GM12878 (cell line): ENCODE results near the gene OLFML2B. TPM values are rescaled to one million over a fixed set of nuclear protein-coding genes. Genes with fewer than 3 reads are reported as not detected.

Experiments used
- ATAC-seq: fragments of 200-7000 bp; cut with Tn5 transposase; 3 replicates; pipeline ENCODE4 v1.9.1; 2020; ENCODE audit warnings: mild to moderate bottlenecking, moderate library complexity
- BruUV-seq: library from RNA; stranded (reverse); fragments of 400-500 nt; replicated peaks from 2 replicates; lab custom pipeline; 2021; lab: Mats Ljungman, UMichigan
- CTCF ChIA-PET: fragments of 300-600 bp; sonication (Branson Sonifier 250); formaldehyde crosslinking; extraction: SDS; loops from one replicate; lab custom pipeline; 2021; ENCODE audit warnings: inconsistent platforms; lab: Yijun Ruan, JAX
- POLR2A ChIA-PET: fragments of 350-600 bp; formaldehyde crosslinking; extraction: SDS; loops from one replicate; lab custom pipeline; 2021; ENCODE audit warnings: inconsistent platforms; lab: Charles Lee
- RAD21 ChIA-PET: fragments of 300-600 bp; sonication (Branson Sonifier 250); formaldehyde crosslinking; loops from one replicate; lab custom pipeline; 2023; ENCODE audit warnings: antibody characterized with exemption; ENCODE audit not compliant: unreplicated experiment; lab: Charles Lee
- SMC1A ChIA-PET: fragments of 300-600 bp; sonication (Branson Sonifier 250); formaldehyde crosslinking; loops from one replicate; lab custom pipeline; 2023; ENCODE audit not compliant: unreplicated experiment, uncharacterized antibody; lab: Charles Lee
- DNase-seq: peaks from one replicate; pipeline ENCODE4 v3.0.0-alpha.2; 2011; ENCODE audit warnings: low read depth, low spot score
- FAIRE-seq: peaks from 3 replicates; lab custom pipeline; 2011; peaks lifted over from hg19 to GRCh38; lab: Jason Lieb, UNC
- H2AFZ ChIP-seq: 2 replicates; pipeline ENCODE4 v1.6.0; 2011; ENCODE audit warnings: low read depth, low read length, control low read depth; ENCODE audit not compliant: control insufficient read depth
- H3K27ac ChIP-seq: 2 replicates; pipeline ENCODE4 v1.5.1; 2011; ENCODE audit warnings: control low read depth; ENCODE audit not compliant: control insufficient read depth, insufficient read depth
- H3K27me3 ChIP-seq, 2 experiments: replicated peaks in 1 of 2; 2 replicates each; pipeline versions ENCODE4 v1.6.0 to v1.6.1; 2011; ENCODE audit warnings: low read length in 1 of 2; ENCODE audit not compliant: control insufficient read depth in 2 of 2, insufficient read depth in 2 of 2
- H3K36me3 ChIP-seq, 2 experiments: 2 replicates each; pipeline ENCODE4 v1.5.1; 2011; ENCODE audit warnings: low read length in 1 of 2; ENCODE audit not compliant: control insufficient read depth in 2 of 2, insufficient read depth in 2 of 2
- H3K4me1 ChIP-seq: 2 replicates; pipeline ENCODE4 v1.6.1; 2011; ENCODE audit warnings: mild to moderate bottlenecking, low read length, moderate library complexity, mixed read lengths; ENCODE audit not compliant: control insufficient read depth, insufficient read depth
- H3K4me2 ChIP-seq: 2 replicates; pipeline ENCODE4 v1.6.0; 2011; ENCODE audit warnings: control low read depth; ENCODE audit not compliant: control insufficient read depth, insufficient read depth
- H3K4me3 ChIP-seq: fragments of 200-600 bp; sonication (generic); 2 replicates; pipeline ENCODE4 v1.5.1; 2016
- H3K79me2 ChIP-seq: 2 replicates; pipeline ENCODE4 v1.6.0; 2011; ENCODE audit warnings: low read length; ENCODE audit not compliant: control insufficient read depth, insufficient read depth
- H3K9ac ChIP-seq: 2 replicates; pipeline ENCODE4 v1.8.0; 2011; ENCODE audit warnings: low read length, control low read depth, mixed read lengths; ENCODE audit not compliant: control insufficient read depth, insufficient read depth
- H3K9me3 ChIP-seq: replicated peaks from 3 replicates; pipeline ENCODE4 v1.5.1; 2011; ENCODE audit warnings: mild to moderate bottlenecking, low read length; ENCODE audit not compliant: control insufficient read depth, insufficient read depth
- H4K20me1 ChIP-seq: 2 replicates; pipeline ENCODE4 v1.6.0; 2011; ENCODE audit not compliant: control insufficient read depth, insufficient read depth
- CHD2 ChIP-seq: IDR thresholded peaks from 2 replicates; pipeline ENCODE4 v1.6.1; 2011; ENCODE audit warnings: low read depth, low read length, improper control_type of control experiment, borderline replicate concordance
- FOXM1 ChIP-seq: IDR thresholded peaks from 2 replicates; pipeline ENCODE4 v1.6.1; 2012; ENCODE audit warnings: low read depth, mild to moderate bottlenecking, inconsistent platforms, low read length, moderate library complexity
- IKZF1 ChIP-seq: fragments of 450-650 bp; conservative IDR thresholded peaks from 2 replicates; pipeline ENCODE4 v1.6.1; 2017; ENCODE audit warnings: antibody characterized with exemption, mild to moderate bottlenecking
- RAD21 ChIP-seq: IDR thresholded peaks from 2 replicates; pipeline ENCODE4 v1.6.1; 2011; ENCODE audit warnings: mild to moderate bottlenecking, low read depth, low read length, moderate library complexity; ENCODE audit not compliant: insufficient read depth
- RCOR1 ChIP-seq: conservative IDR thresholded peaks from 2 replicates; pipeline ENCODE4 v1.6.1; 2012; ENCODE audit warnings: low read depth, low read length, improper control_type of control experiment
- RFX5 ChIP-seq: IDR thresholded peaks from 2 replicates; pipeline ENCODE4 v1.6.1; 2011; ENCODE audit warnings: low read depth, low read length, improper control_type of control experiment
- SMAD1 ChIP-seq: fragments of 450-650 bp; IDR thresholded peaks from 2 replicates; pipeline ENCODE4 v1.6.1; 2018; ENCODE audit warnings: mild to moderate bottlenecking, low read depth; ENCODE audit not compliant: partially characterized antibody
- SRF ChIP-seq, 2 experiments: IDR thresholded peaks; 2 replicates each; pipeline ENCODE4 v1.6.1; 2011; ENCODE audit warnings: low read depth in 2 of 2, low read length in 2 of 2, mild to moderate bottlenecking in 1 of 2, moderate library complexity in 1 of 2
- YBX1 ChIP-seq: fragments of 450-650 bp; IDR thresholded peaks from 2 replicates; pipeline ENCODE4 v1.6.1; 2016; ENCODE audit warnings: antibody characterized with exemption
- ZNF622 ChIP-seq: fragments of 450-650 bp; IDR thresholded peaks from 2 replicates; pipeline ENCODE4 v1.6.1; 2017; ENCODE audit warnings: mild to moderate bottlenecking, inconsistent platforms
- WGBS: methylation state at CpG from one replicate; pipeline ENCODE4 v1.1.6; 2016; ENCODE audit warnings: low lambda C conversion rate; ENCODE audit not compliant: insufficient replicate concordance, insufficient coverage; ENCODE audit errors: missing lambda C conversion rate; 5-methylcytosine and 5-hydroxymethylcytosine counted together
- in situ Hi-C: fragments of 300-500 bp; cut with MboI; formaldehyde crosslinking; loops from 9 replicates; pipeline ENCODE4 v1.14.3; 2018; ENCODE audit warnings: mixed read lengths
- intact Hi-C: fragments of 100-400 bp; cut with micrococcal nuclease; formaldehyde crosslinking; loops from one replicate; pipeline ENCODE4 v1.14.2; 2022; ENCODE audit not compliant: unreplicated experiment
- polyA plus RNA-seq, 11 experiments: library from polyadenylated mRNA; depleted of rRNA in 4 of 11; unstranded in 6 of 11; stranded (reverse) in 5 of 11; fragments of >200 nt; fragmentation: Nextera tagmentation in 4 of 11; fragmentation: Illumina TruSeq in 1 of 11; extraction: Ambion mirVana in 4 of 11; extraction: Trizol in 1 of 11; gene quantifications; 1 replicate in 1 of 11; 2 replicates in 10 of 11; pipeline versions ENCODE4 v1.2.1 to v1.2.3, GENCODE V29; 2011 to 2016; ENCODE audit warnings: inconsistent platforms in 2 of 11, missing spikeins in 2 of 11, low read depth in 1 of 11
- total RNA-seq, 4 experiments: library from RNA; depleted of rRNA in 3 of 4; stranded (reverse); fragments of >200 nt in 3 of 4; fragmentation: Illumina TruSeq in 1 of 4; extraction: Trizol in 1 of 4; gene quantifications; 2 replicates each; pipeline versions ENCODE4 v1.2.1 to v1.2.3, GENCODE V29; 2013 to 2021
- TF ChIP-seq, protein P1 (sequence below): IDR thresholded peaks from 2 replicates; pipeline ENCODE4 v1.6.1; 2012; ENCODE audit warnings: low read depth, low read length, improper control_type of control experiment

Gene OLFML2B
- total and polyA plus RNA-seq, 10 of the 15 experiments (the other 5 are each of a cell fraction or from before 2014, with no cell fraction given): not detected

DNA sequence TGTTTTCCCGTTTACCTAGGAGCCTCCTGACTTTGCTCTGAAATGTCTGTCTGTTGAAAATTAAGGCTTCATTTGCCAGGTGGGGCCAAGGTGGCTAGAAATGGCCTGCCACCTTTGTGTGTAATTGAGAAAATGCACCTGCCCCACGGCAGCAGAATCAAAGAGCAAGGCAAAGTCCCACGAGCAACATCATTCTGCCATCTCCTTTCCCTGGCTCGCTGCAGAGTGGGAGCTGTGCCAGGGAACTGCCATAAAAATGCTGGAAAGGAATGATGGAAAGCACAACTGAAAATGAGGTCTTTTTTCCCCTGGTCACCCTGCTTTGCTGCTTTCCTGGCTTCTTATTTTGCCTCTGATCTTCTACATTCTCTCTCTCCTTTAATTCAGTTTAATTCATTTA lies 5.5 kb upstream of the OLFML2B start:
- Histone ChIP-seq H3K27me3 (peaks cover 2 to 8% of the 10 kb centered on the region in 2 experiments; a peak in 3 of 4 replicates), H3K79me2 (no peaks in the 10 kb centered on the region), H2AFZ (no peak overlapping the region), H3K4me1 (peaks cover 5% of the 10 kb centered on the region), H3K4me3 (no peak overlapping the region), H3K9me3 (no peaks in the 10 kb centered on the region; the same call in 1 of the 3 replicates), H3K9ac (no peak overlapping the region), H3K4me2 (no peak overlapping the region), H3K36me3 (no peaks in the 10 kb centered on the region), H3K27ac (no peak overlapping the region), H4K20me1 (no peaks in the 10 kb centered on the region)
- in situ Hi-C loops: no loop called here
- intact Hi-C loops: no loop called here
- ATAC-seq (no peak), FAIRE-seq (no peak), DNase-seq (no peak)
- ChIA-PET CTCF (interaction anchor here (1.5 kb wide), 1 partner anchor 8 kb away, joined by 6 read pairs; no protein-coding TSS in a partner anchor), POLR2A (no interaction called here), SMC1A (interaction anchor here (1.0 kb wide), 1 partner anchor 9 kb away, joined by 3 read pairs; no protein-coding TSS in a partner anchor), RAD21 (no interaction called here)
- WGBS: 52% methylated on average over 4 of the region's 4 CpGs
- TF ChIP-seq RAD21: no peak
- TF ChIP-seq YBX1: no peak
- TF ChIP-seq RFX5: no peak
- TF ChIP-seq FOXM1: no peak
- no peak for TF ChIP-seq SMAD1
- TF ChIP-seq, protein P1, sequence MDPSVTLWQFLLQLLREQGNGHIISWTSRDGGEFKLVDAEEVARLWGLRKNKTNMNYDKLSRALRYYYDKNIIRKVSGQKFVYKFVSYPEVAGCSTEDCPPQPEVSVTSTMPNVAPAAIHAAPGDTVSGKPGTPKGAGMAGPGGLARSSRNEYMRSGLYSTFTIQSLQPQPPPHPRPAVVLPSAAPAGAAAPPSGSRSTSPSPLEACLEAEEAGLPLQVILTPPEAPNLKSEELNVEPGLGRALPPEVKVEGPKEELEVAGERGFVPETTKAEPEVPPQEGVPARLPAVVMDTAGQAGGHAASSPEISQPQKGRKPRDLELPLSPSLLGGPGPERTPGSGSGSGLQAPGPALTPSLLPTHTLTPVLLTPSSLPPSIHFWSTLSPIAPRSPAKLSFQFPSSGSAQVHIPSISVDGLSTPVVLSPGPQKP: no peak
- no peak for TF ChIP-seq ZNF622
- TF ChIP-seq SRF (IDR thresholded peaks at IDR 0.05; ENCODE audit: low read depth in 2 of 2, low read length in 2 of 2): no peak
- TF ChIP-seq IKZF1: no peak
- TF ChIP-seq RCOR1: no peak
- no peak for TF ChIP-seq CHD2
- BruUV-seq: no TSS peak
